Right lobe of liver (tissue), 6 donors: ENCODE measurements around the gene ARID4B. TPM values are rescaled to one million over a fixed set of nuclear protein-coding genes. Genes with fewer than 3 reads are reported as not detected.

Source experiments
- ATAC-seq, 4 donors: fragments of 200-7000 bp; cut with Tn5 transposase; one replicate each; pipeline ENCODE4 v1.9.1; 2020; ENCODE audit warnings: mild to moderate bottlenecking in 4 of 4, moderate library complexity in 4 of 4
- DNase-seq, 3 donors: peaks; one replicate each; pipeline ENCODE4 v3.0.0-alpha.2; 2020
- H3K27ac ChIP-seq, 3 donors: fragments of 200-600 bp; one replicate each; pipeline ENCODE4 v1.8.0; 2022
- H3K27me3 ChIP-seq, 2 donors: fragments of 200-600 bp; one replicate each; pipeline ENCODE4 v1.8.0; 2022
- H3K36me3 ChIP-seq, 4 donors: fragments of 200-600 bp; sonication (generic) in 1 of 4; one replicate each; pipeline versions ENCODE4 v1.5.1 to v1.8.0; 2017 to 2022; ENCODE audit warnings: control low read depth in 1 of 4
- H3K4me1 ChIP-seq, 4 donors: fragments of 200-600 bp; sonication (generic) in 1 of 4; one replicate each; pipeline versions ENCODE4 v1.5.1 to v1.8.0; 2017 to 2022; ENCODE audit warnings: control low read depth in 1 of 4
- H3K4me3 ChIP-seq, 3 donors: fragments of 200-600 bp; one replicate each; pipeline ENCODE4 v1.8.0; 2022
- H3K9me3 ChIP-seq, 4 donors: fragments of 200-600 bp; sonication (generic) in 1 of 4; one replicate each; pipeline versions ENCODE4 v1.5.1 to v1.8.0; 2017 to 2022; ENCODE audit warnings: control low read depth in 1 of 4
- CTCF ChIP-seq, 4 donors: fragments of 200-600 bp in 3 of 4; fragments of 450-650 bp in 1 of 4; IDR thresholded peaks; one replicate each; pipeline versions ENCODE4 v1.5.1 to v1.8.0; 2016 to 2022; ENCODE audit warnings: antibody characterized with exemption in 4 of 4, mild to moderate bottlenecking in 2 of 4
- POLR2A ChIP-seq: fragments of 450-650 bp; IDR thresholded peaks from one replicate; pipeline ENCODE4 v1.6.1; 2017; ENCODE audit warnings: antibody characterized with exemption, mild to moderate bottlenecking
- WGBS: methylation state at CpG from one replicate; pipeline ENCODE4 v1.1.6; 2018; ENCODE audit warnings: low coverage, low lambda C conversion rate; ENCODE audit not compliant: insufficient coverage; ENCODE audit errors: missing lambda C conversion rate; 5-methylcytosine and 5-hydroxymethylcytosine counted together
- intact Hi-C, 2 donors: fragments of 100-400 bp; cut with DNase I; formaldehyde crosslinking; loops; one replicate each; pipeline versions ENCODE4 v1.11.2 to v1.14.1; 2022
- total RNA-seq, 6 experiments: library from RNA; depleted of rRNA in 2 of 6; stranded (reverse); fragments of >200 nt in 2 of 6; fragmentation: NEBNext Ultra II Directional in 3 of 6; extraction: Animal tissue kit (Norgen Biotek cat#: 25700) in 3 of 6; gene quantifications; one replicate each; pipeline versions ENCODE4 v1.1.0 to v1.2.4, GENCODE V29; 2016 to 2023
- donor health status: DM: no; HTN: yes; CAD: no.
- donor health status: DM: no; HTN: no; CAD: no.
- donor health status: DM: no; HTN: no; CAD: no.
- donor health status: DM: no; HTN: yes; CAD: no.
- donor health status: DM: no; HTN: yes; CAD: no.

The ARID4B gene
- total RNA-seq, 6 experiments from 2014 or later, result 8.0 to 16.2 (median 11.4) TPM

DNA sequence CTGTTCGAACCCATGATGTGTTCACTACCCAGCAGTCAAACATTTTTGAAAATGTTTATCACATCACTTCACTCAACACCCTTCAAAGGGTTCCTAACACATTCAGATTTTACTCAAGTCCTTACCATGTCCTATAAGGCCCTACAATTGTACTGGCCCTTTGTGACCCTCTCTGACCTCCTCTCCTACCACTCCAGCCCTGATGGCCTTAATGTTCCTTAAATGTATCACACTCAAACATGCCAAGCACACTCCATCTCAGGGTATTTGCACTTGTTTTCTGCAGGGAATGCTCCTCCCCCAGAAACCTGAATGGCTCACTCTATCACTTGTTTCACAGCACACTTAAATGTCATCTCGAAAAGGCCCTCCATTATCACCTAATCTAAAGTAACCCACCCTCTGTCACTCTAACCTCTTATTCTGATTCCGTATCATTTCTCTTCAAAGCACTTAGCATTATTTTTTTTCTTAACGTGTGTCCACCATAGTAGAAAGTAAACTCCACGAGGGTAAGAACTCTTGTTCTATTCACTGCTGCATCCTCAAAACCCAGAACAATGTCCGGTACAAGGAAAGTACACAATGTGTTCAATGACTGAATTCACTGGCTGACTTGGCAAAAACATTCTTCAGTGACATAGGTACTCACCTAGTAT is 7.3 kb downstream of the ARID4B start:
- no peaks in the 10 kb centered on the region for H3K27me3 ChIP-seq
- H3K4me3 ChIP-seq, result no peak overlapping the region
- no peak overlapping the region for H3K27ac ChIP-seq
- H3K36me3 ChIP-seq, result peaks cover 0 to 5% (median 0%) of the 10 kb centered on the region in 4 donors
- ATAC-seq, result no peak
- intact Hi-C loops, result no loop called here
- no peaks in the 10 kb centered on the region for H3K9me3 ChIP-seq
- WGBS, result 81% methylated on average over 6 of the region's 6 CpGs
- TF ChIP-seq POLR2A, result no peak
- DNase-seq, result no peak
- peaks cover 0 to 13% (median 3%) of the 10 kb centered on the region in 4 donors for H3K4me1 ChIP-seq

- Histone ChIP-seq H3K9me3 (no peaks in the 10 kb centered on the region), H3K36me3 (peaks cover 0 to 5% (median 0%) of the 10 kb centered on the region in 4 donors), H3K4me3 (no peak overlapping the region), H3K27ac (no peak overlapping the region), H3K27me3 (no peaks in the 10 kb centered on the region), H3K4me1 (peaks cover 0 to 5% (median 2%) of the 10 kb centered on the region in 4 donors)
- WGBS, result 100% methylated on average over 1 of the region's 2 CpGs
- TF ChIP-seq POLR2A, result no peak
- DNase-seq (no peak), ATAC-seq (no peak)
- intact Hi-C loops, result no loop called here
Measured at GRCh38 chr1:235319255-235319654, 8.7 kb downstream of the ARID4B start.

DNA sequence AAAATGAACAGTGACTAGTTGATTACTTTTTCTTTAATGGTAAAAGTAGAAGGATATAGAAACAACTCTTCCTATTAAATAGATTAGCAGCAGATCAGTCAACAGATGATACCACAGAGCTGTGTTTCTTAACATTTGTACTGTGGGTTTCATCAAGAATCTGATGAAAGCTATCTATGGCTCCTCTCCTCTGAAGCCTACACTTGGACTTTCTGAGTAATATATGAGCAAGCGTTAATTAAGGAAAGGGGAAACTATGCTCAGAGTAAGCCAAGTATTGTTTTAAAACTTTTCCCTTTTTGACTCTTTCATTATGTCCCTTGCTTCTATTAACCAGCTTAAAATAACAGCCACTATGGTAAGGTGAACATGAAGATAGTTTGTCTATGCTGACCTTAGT is 10.8 kb downstream of the ARID4B start:
- no peaks in the 10 kb centered on the region for H3K9me3 ChIP-seq
- H3K27me3 ChIP-seq, result no peaks in the 10 kb centered on the region
- H3K36me3 ChIP-seq, result peaks cover 0 to 5% (median 0%) of the 10 kb centered on the region in 4 donors
- no peak overlapping the region for H3K27ac ChIP-seq
- intact Hi-C loops, result no loop called here
- no peak for TF ChIP-seq CTCF (IDR thresholded peaks at IDR 0.05)
- no peak for TF ChIP-seq POLR2A
- peaks cover 0 to 6% (median 2%) of the 10 kb centered on the region in 4 donors for H3K4me1 ChIP-seq
- WGBS, result 27% methylated on average over 1 of the region's 1 CpG
- no peak for DNase-seq
- no peak overlapping the region for H3K4me3 ChIP-seq
- no peak for ATAC-seq

DNA sequence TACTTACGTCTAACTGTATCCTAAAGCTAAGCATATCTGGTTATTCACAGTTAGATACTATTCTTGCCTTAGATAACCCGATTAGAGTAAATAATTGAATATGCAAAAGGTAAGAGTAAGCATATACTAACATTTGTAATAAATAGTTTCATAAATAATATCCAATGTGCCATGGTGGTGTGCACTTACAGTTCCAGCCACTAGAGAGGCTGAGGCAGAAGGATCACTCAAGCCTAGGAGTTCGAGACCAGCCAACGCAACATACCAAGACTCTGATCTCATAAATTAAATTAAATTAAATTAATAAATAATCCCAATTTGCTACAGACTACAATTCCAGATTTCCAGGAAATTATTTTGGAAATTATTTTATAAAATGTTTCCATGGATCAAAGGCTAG is 12.2 kb downstream of the ARID4B start:
- Histone ChIP-seq H3K27me3 (no peaks in the 10 kb centered on the region), H3K9me3 (no peaks in the 10 kb centered on the region), H3K4me3 (no peak overlapping the region), H3K27ac (no peak overlapping the region), H3K4me1 (peaks cover 0 to 6% (median under 1%) of the 10 kb centered on the region in 4 donors), H3K36me3 (peaks cover 0 to 5% (median 0%) of the 10 kb centered on the region in 4 donors)
- TF ChIP-seq POLR2A (no peak), CTCF (IDR thresholded peaks at IDR 0.05) (no peak)
- ATAC-seq (no peak), DNase-seq (no peak)
- WGBS, result 96% methylated on average over 4 of the region's 4 CpGs
- intact Hi-C loops, result no loop called here

DNA sequence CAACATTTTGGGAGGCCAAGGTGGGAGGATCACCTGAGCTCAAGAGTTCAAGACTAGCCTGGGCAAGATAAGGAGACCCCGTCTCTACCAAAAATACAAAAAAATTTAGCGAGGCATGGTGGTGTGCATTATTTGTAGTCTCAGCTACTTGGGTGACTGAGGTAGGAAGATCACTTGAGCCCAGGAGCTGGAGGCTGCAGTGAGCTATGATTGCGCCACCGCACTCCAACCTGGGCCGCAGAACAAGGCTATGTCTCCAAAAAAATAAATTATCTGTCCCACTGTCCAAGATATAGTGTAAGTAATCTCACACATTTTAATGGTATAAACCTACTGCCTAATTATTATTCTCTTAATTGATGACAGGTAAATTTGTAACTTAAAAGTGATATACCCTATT is 12.8 kb downstream of the ARID4B start:
- Histone ChIP-seq H3K27ac (no peak overlapping the region), H3K4me3 (no peak overlapping the region), H3K27me3 (no peaks in the 10 kb centered on the region), H3K4me1 (peaks cover 0 to 6% (median 3%) of the 10 kb centered on the region in 4 donors), H3K36me3 (peaks cover 0 to 5% (median 0%) of the 10 kb centered on the region in 4 donors), H3K9me3 (no peaks in the 10 kb centered on the region)
- no peak for DNase-seq
- WGBS, result 90% methylated on average over 2 of the region's 5 CpGs
- intact Hi-C loops, result no loop called here
- ATAC-seq, result no peak
- TF ChIP-seq POLR2A (no peak), CTCF (IDR thresholded peaks at IDR 0.05) (no peak)
